ENCODE results near the gene TMEM41B.

Gene TMEM41B

DNA sequence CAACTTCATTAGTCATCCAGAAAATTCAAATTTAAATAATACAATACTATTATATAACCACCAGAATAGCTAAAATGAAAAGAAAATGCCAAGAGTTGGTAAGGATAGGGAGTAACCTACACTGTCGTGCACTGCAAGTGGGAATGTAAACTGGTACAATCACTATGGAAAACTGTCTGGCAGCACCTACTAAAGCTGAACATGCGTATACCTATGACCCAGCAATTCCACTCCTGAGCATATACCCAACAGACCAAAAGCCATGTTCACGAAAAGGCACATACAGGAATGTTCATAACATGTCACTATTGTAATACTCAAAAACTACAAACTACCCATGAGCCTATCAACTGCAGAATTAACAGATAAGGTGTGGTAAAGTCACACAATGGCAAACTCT lies 81.9 kb downstream of the TMEM41B start:
- no peaks in the 10 kb centered on the region for H3K36me3 ChIP-seq (ENCODE audit: control insufficient read depth, insufficient read depth, low read length)
- no peak overlapping the region for H3K9ac ChIP-seq (ENCODE audit: low read length)
- H3K27me3 ChIP-seq (ENCODE audit: control insufficient read depth, insufficient read depth, low read length) = no peaks in the 10 kb centered on the region
- peaks cover 2% of the 10 kb centered on the region for H3K4me1 ChIP-seq (ENCODE audit: control insufficient read depth, insufficient read depth, low read length)
- no peak overlapping the region for H3K27ac ChIP-seq (ENCODE audit: low read depth, low read length)
- H3K4me3 ChIP-seq (ENCODE audit: low read length) = no peak overlapping the region

DNA sequence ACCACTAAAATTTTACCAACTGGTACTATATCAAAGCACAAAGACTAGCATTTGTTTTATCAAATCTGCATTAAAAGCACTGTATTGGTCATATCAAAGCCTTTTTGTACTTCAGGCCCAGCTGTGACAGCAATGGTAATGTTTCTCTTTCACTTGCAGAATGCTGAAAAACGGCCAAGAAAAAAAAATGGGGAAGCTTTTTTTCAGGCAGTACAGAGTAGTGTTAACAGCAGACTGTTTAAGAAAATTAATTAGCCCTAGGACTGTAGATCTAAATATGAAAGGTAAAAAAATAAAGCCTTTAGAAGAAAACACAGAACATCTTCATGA lies 82.6 kb downstream of the TMEM41B start:
- H3K4me3 ChIP-seq (ENCODE audit: low read length) = no peak overlapping the region
- H3K9ac ChIP-seq (ENCODE audit: low read length) = no peak overlapping the region
- no peaks in the 10 kb centered on the region for H3K36me3 ChIP-seq (ENCODE audit: control insufficient read depth, insufficient read depth, low read length)
- H3K4me1 ChIP-seq (ENCODE audit: control insufficient read depth, insufficient read depth, low read length) = peaks cover 2% of the 10 kb centered on the region
- H3K27me3 ChIP-seq (ENCODE audit: control insufficient read depth, insufficient read depth, low read length) = no peaks in the 10 kb centered on the region
- peak overlapping the region; percentile 45 for H3K27ac ChIP-seq (ENCODE audit: low read depth, low read length)

All from rectal smooth muscle tissue (tissue), 1 donor.